ENCODE data around the gene TMA7.
"Not testable (repeated sequence)": the region's sequence is repeated elsewhere in the genome, so short reads cannot be mapped to it uniquely, and the experiment has no call there.

The TMA7 gene

GRCh38 chr3:48446425-48447193, 6.6 kb downstream of the TMA7 start, which contains the start of gene ATRIP:
ATRIP (plus strand) TSS chr3:48446737; CDS start chr3:48446846, 109 bp downstream.
- Histone ChIP-seq H3K4me2 (ENCODE audit: low read length) (peak within 1 kb of the TSS; percentile 90), H3K9me3 (replicated peaks; ENCODE audit: low read length) (no peaks in the 10 kb centered on the region), H3K4me3 (ENCODE audit: low read length) (peak within 1 kb of the TSS; percentile 82), H3K27me3 (ENCODE audit: control insufficient read depth, insufficient read depth, low read length) (no peaks in the 10 kb centered on the region), H3K36me3 (ENCODE audit: insufficient read depth, low read length) (peaks cover 18% of the 10 kb centered on the region), H3K4me1 (ENCODE audit: control insufficient read depth, insufficient read depth, low read length) (peaks cover 27% of the 10 kb centered on the region), H3K9ac (ENCODE audit: low read depth, low read length) (peak within 1 kb of the TSS; percentile 84)

DNA sequence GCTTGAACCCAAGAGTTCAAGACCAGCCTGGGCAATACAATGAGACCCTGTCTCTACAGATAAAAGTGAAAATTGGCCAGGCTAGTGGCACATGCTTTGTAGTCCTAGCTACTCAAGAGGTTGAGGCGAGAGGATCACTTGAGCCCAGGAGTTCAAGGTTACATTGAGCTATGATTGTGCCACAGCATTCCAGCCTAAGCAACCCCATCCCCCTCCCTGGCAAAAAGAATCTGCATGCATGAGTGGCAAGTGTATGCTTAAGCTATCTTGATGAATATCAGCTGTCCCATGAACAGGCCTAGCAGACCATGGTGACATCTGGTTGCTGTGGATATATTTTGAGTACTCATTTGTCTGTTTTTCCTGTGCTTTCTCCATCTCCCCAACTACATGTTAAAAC, 11.2 kb downstream of the TMA7 start:
- Histone ChIP-seq H3K27me3 (ENCODE audit: control insufficient read depth, insufficient read depth, low read length) (no peaks in the 10 kb centered on the region), H3K4me2 (ENCODE audit: low read length) (no peak overlapping the region), H3K9me3 (replicated peaks; ENCODE audit: low read length) (no peaks in the 10 kb centered on the region), H3K9ac (ENCODE audit: low read depth, low read length) (no peak overlapping the region), H3K4me1 (ENCODE audit: control insufficient read depth, insufficient read depth, low read length) (peaks cover 12% of the 10 kb centered on the region), H3K36me3 (ENCODE audit: insufficient read depth, low read length) (peaks cover 14% of the 10 kb centered on the region), H3K4me3 (ENCODE audit: low read length) (no peak overlapping the region)

DNA sequence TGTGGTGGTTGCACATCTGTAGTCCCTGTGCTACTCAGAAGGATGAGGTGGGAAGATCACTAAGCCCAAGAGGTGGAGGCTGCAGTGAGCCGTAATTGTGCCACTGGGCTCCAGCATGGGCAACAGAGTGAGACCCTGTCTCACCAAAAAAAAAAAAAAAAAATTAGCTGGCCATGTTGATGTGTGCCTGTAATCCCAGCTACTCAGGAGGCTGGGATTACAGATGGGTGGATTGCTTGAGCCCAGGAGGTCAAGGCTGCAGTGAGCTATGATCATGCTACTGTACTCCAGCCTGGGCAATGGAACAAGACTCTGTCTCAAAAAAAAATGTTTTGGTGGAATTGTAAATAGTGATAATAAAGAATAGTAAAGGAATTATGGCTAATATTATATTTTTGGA, 16.4 kb downstream of the TMA7 start:
- H3K9ac ChIP-seq (ENCODE audit: low read depth, low read length), result no peak overlapping the region
- no peaks in the 10 kb centered on the region for H3K4me1 ChIP-seq (ENCODE audit: control insufficient read depth, insufficient read depth, low read length)
- H3K27me3 ChIP-seq (ENCODE audit: control insufficient read depth, insufficient read depth, low read length), result no peaks in the 10 kb centered on the region
- H3K36me3 ChIP-seq (ENCODE audit: insufficient read depth, low read length), result peaks cover 48% of the 10 kb centered on the region
- no peak overlapping the region for H3K4me3 ChIP-seq (ENCODE audit: low read length)
- no peak overlapping the region for H3K4me2 ChIP-seq (ENCODE audit: low read length)
- H3K9me3 ChIP-seq (replicated peaks; ENCODE audit: low read length), result no peaks in the 10 kb centered on the region

DNA sequence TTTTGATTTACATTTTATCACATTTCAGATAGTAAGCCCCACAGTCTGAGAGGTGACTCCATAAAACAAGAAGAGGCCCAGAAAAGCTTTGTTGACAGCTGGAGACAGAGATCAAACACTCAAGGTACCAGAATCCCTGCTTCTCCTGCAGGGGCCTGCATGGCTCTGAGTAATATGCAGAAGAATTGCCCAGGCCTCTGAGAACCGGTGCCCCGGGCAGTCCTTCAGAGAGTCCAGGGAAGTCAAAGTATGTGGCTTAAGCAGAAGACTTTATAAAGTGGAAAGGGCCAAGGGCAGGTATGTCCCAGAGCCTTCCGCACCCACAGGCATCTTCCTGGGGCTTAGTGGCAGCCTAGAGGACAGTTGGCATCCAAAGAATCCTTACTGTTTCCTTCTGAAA, 19.3 kb downstream of the TMA7 start:
- H3K4me1 ChIP-seq (ENCODE audit: control insufficient read depth, insufficient read depth, low read length), result no peaks in the 10 kb centered on the region
- H3K9me3 ChIP-seq (replicated peaks; ENCODE audit: low read length), result no peaks in the 10 kb centered on the region
- no peaks in the 10 kb centered on the region for H3K27me3 ChIP-seq (ENCODE audit: control insufficient read depth, insufficient read depth, low read length)
- H3K4me3 ChIP-seq (ENCODE audit: low read length), result no peak overlapping the region
- H3K9ac ChIP-seq (ENCODE audit: low read depth, low read length), result no peak overlapping the region
- H3K36me3 ChIP-seq (ENCODE audit: insufficient read depth, low read length), result peaks cover 43% of the 10 kb centered on the region
- no peak overlapping the region for H3K4me2 ChIP-seq (ENCODE audit: low read length)

GRCh38 chr3:48459773-48460516, 19.9 kb downstream of the TMA7 start:
- Histone ChIP-seq H3K4me3 (ENCODE audit: low read length) (no peak overlapping the region), H3K27me3 (ENCODE audit: control insufficient read depth, insufficient read depth, low read length) (no peaks in the 10 kb centered on the region), H3K9me3 (replicated peaks; ENCODE audit: low read length) (no peaks in the 10 kb centered on the region), H3K4me2 (ENCODE audit: low read length) (no peak overlapping the region), H3K9ac (ENCODE audit: low read depth, low read length) (no peak overlapping the region), H3K4me1 (ENCODE audit: control insufficient read depth, insufficient read depth, low read length) (peaks cover 2% of the 10 kb centered on the region), H3K36me3 (ENCODE audit: insufficient read depth, low read length) (peaks cover 40% of the 10 kb centered on the region)

DNA sequence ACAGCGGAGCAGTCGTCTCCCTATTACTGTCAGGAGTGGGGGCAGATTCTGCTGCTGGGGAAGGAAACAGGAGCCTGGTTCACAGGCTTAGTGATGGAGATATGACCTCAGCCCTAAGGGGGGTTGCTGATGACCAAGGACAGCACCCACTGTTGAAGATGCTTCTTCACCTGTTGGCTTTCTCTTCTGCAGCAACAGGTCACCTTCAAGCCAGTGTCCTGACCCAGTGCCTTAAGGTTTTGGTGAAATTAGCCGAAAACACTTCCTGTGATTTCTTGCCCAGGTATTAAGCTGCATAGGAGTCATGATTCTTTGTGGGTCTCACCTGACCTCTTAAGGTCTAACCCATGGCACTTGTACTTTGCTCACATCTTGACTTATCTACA, 20.5 kb downstream of the TMA7 start:
- Histone ChIP-seq H3K4me3 (ENCODE audit: low read length) (no peak overlapping the region), H3K36me3 (ENCODE audit: insufficient read depth, low read length) (peaks cover 40% of the 10 kb centered on the region), H3K9me3 (replicated peaks; ENCODE audit: low read length) (no peaks in the 10 kb centered on the region), H3K9ac (ENCODE audit: low read depth, low read length) (no peak overlapping the region), H3K4me2 (ENCODE audit: low read length) (no peak overlapping the region), H3K4me1 (ENCODE audit: control insufficient read depth, insufficient read depth, low read length) (peaks cover 6% of the 10 kb centered on the region), H3K27me3 (ENCODE audit: control insufficient read depth, insufficient read depth, low read length) (no peaks in the 10 kb centered on the region)

DNA sequence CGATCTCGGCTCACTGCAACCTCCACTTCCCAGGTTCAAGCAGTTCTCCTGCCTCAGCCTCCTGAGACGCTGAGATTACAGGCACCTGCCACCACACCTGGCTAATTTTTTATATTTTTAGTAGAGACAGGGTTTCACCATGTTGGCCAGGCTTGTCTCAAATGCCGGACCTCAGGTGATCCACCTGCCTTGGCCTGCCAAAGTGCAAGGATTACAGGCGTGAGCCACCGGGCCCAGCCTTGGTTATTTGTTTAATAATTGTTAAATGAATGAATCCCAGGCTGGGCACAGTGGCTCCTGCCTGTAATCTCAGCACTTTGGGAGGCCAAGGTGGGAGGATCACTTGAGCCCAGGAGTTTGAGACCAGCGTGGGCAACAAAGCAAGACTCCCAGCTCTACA, 21.7 kb downstream of the TMA7 start:
- not testable (repeated sequence) for H3K27me3 ChIP-seq (ENCODE audit: control insufficient read depth, insufficient read depth, low read length); H3K9me3 ChIP-seq (replicated peaks; ENCODE audit: low read length); H3K4me2 ChIP-seq (ENCODE audit: low read length); H3K4me3 ChIP-seq (ENCODE audit: low read length); H3K9ac ChIP-seq (ENCODE audit: low read depth, low read length)
- Histone ChIP-seq H3K36me3 (ENCODE audit: insufficient read depth, low read length) (peaks cover 42% of the 10 kb centered on the region), H3K4me1 (ENCODE audit: control insufficient read depth, insufficient read depth, low read length) (peaks cover 18% of the 10 kb centered on the region)

DNA sequence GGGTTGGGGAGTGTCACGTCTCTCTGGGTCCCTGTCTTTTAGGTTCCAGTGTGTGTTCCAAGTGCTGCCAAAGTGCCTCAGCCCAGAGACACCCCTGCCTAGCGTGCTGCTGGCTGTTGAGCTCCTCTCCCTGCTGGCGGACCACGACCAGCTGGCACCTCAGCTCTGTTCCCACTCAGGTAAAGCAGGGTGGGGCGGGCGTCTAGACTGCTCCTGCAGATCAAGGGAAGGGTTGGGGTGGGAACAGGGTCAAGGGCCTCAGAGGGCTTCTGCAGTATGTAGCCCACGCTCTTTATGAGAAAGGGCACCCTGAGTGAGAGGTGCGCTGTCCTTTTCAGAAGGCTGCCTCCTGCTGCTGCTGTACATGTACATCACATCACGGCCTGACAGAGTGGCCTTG, 23.6 kb downstream of the TMA7 start:
- Histone ChIP-seq H3K4me2 (ENCODE audit: low read length) (no peak overlapping the region), H3K9ac (ENCODE audit: low read depth, low read length) (no peak overlapping the region), H3K27me3 (ENCODE audit: control insufficient read depth, insufficient read depth, low read length) (no peaks in the 10 kb centered on the region), H3K4me3 (ENCODE audit: low read length) (no peak overlapping the region), H3K36me3 (ENCODE audit: insufficient read depth, low read length) (peaks cover 51% of the 10 kb centered on the region), H3K4me1 (ENCODE audit: control insufficient read depth, insufficient read depth, low read length) (peaks cover 36% of the 10 kb centered on the region), H3K9me3 (replicated peaks; ENCODE audit: low read length) (no peaks in the 10 kb centered on the region)

DNA sequence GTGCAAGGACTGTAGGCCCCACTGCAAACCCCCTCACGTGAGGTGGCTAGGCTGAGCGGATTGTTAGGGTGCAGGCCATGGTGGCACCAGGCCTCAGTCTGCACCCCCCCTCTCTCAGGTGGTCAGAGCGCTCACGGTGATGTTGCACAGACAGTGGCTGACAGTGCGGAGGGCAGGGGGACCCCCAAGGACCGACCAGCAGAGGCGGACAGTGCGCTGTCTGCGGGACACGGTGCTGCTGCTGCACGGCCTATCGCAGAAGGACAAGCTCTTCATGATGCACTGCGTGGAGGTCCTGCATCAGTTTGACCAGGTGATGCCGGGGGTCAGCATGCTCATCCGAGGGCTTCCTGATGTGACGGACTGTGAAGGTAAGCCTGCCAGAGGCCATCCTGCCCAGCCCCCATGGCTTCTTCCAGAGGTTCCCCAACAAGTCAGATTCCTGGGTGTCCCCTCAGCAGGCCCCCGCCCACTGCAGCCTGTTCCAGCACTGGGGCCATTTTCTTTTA, 24.7 kb downstream of the TMA7 start:
- Histone ChIP-seq H3K4me2 (ENCODE audit: low read length) (no peak overlapping the region), H3K9ac (ENCODE audit: low read depth, low read length) (peak overlapping the region; percentile 66), H3K36me3 (ENCODE audit: insufficient read depth, low read length) (peaks cover 49% of the 10 kb centered on the region), H3K27me3 (ENCODE audit: control insufficient read depth, insufficient read depth, low read length) (no peaks in the 10 kb centered on the region), H3K4me1 (ENCODE audit: control insufficient read depth, insufficient read depth, low read length) (peaks cover 47% of the 10 kb centered on the region), H3K9me3 (replicated peaks; ENCODE audit: low read length) (no peaks in the 10 kb centered on the region), H3K4me3 (ENCODE audit: low read length) (no peak overlapping the region)

GRCh38 chr3:48465237-48465530, 25.1 kb downstream of the TMA7 start:
- peak overlapping the region; percentile 66 for H3K9ac ChIP-seq (ENCODE audit: low read depth, low read length)
- H3K9me3 ChIP-seq (replicated peaks; ENCODE audit: low read length), result no peaks in the 10 kb centered on the region
- H3K4me2 ChIP-seq (ENCODE audit: low read length), result peak overlapping the region; percentile 61
- peaks cover 50% of the 10 kb centered on the region for H3K36me3 ChIP-seq (ENCODE audit: insufficient read depth, low read length)
- H3K4me1 ChIP-seq (ENCODE audit: control insufficient read depth, insufficient read depth, low read length), result peaks cover 51% of the 10 kb centered on the region
- H3K27me3 ChIP-seq (ENCODE audit: control insufficient read depth, insufficient read depth, low read length), result no peaks in the 10 kb centered on the region
- no peak overlapping the region for H3K4me3 ChIP-seq (ENCODE audit: low read length)

DNA sequence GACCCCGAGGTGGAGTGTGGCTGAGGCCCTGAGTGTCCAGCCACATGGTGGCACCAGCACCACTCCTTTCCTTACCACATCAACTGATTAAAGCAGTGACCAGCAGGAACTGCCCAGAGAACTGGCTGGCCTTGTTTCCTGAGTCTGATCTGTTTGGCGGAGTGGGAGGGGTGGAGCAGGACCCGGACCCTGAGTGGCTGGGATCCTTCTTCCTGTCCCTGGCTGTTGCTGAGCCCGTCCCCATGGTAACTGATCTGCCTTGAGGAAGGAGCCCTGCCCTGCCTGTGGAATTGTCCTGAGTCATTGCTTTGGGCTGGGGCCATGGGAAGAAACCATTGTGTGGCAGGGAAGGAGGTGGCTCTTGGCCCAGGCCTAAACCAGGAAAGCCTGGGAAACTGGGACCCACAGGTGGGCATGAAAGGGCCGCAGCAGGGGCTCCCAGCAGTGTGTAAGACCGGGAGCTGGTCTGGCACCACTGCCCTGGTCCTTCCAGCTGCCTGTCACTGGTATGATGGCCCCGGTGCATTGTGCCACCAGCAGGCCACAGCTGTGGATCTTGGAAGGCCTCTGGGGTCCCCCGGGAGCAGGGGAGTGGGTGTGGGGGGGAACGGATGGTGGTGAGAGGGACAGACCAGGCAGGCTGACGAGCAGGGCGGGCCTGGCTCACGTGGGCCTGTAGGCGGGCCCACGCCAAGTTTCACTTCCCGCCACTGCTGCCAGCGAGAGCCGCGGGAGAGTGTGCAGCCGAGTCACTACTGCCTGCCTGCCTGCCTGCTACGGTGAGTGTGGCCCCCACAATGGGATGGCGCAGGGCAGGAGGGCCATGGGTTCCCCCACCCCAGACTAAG, 25.7 kb downstream of the TMA7 start:
- H3K4me3 ChIP-seq (ENCODE audit: low read length), result peak overlapping the region; percentile 68
- H3K4me1 ChIP-seq (ENCODE audit: control insufficient read depth, insufficient read depth, low read length), result peaks cover 55% of the 10 kb centered on the region

More for the DNA sequence above, 25.7 kb downstream of the TMA7 start:
- no peaks in the 10 kb centered on the region for H3K9me3 ChIP-seq (replicated peaks; ENCODE audit: low read length)
- peak overlapping the region; percentile 93 for H3K9ac ChIP-seq (ENCODE audit: low read depth, low read length)
- peaks cover 44% of the 10 kb centered on the region for H3K36me3 ChIP-seq (ENCODE audit: insufficient read depth, low read length)
- H3K4me2 ChIP-seq (ENCODE audit: low read length), result peak overlapping the region; percentile 86
- no peaks in the 10 kb centered on the region for H3K27me3 ChIP-seq (ENCODE audit: control insufficient read depth, insufficient read depth, low read length)
